Hematopoietic multipotent progenitor cell treated with erythropoietin and hydrocortisone succinate and interleukin-3 and kit ligand, for 6 days (in vitro differentiated cells): ENCODE results near the gene ERCC1.

ENCODE experiments used
- DNase-seq: peaks from one replicate; pipeline ENCODE4 v3.0.0-alpha.2; 2015

ERCC1 gene

DNA sequence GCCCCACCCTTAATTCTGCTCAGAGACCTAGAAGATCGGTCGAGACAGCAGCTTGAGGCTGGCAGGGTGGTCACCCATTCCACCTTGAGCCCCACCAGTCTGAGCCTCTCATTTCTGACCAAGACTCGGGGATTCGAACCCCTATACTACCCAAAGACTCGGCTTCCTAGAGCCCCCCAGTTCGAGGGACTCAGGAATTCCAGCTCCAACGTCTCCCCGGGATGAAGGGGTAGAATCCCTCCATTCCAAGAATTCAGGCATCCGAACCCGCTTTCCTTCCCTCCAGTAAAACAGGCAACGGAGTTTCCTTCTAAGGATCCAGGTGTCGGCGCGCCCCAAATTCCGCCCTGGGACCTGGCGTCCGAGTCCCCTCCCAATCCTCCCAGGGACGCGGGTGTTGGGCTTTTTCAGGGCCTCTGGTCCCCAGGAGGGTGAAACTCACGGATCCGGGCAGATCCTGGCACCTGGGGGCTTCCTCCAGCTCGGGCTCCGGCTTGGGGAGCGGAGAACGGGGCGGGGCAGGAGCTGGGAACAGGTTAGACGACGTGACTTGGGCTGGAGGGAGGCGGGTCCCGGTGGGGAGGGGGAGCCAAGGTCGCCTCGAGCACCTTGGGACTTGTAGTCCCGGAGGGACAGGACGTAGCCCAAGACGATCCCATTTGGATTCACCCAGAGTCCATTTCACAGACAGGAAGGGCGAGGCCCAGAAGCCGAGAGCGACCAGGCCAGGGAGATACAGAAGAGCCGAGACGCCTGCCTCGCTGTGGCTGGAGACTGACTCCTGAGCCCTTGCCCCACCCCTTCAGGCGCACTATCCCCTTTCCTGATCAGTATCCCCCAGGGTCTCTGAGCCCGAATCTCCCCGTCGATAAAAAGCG lies 18.9 kb downstream of the ERCC1 start, which contains the start of gene PPP1R13L:
TSS of gene PPP1R13L (minus strand) at position 513 of the 878 bp plus-strand sequence. CDS start 6,751 bp downstream, outside the sequence.
- peak; percentile 82 for DNase-seq

DNA sequence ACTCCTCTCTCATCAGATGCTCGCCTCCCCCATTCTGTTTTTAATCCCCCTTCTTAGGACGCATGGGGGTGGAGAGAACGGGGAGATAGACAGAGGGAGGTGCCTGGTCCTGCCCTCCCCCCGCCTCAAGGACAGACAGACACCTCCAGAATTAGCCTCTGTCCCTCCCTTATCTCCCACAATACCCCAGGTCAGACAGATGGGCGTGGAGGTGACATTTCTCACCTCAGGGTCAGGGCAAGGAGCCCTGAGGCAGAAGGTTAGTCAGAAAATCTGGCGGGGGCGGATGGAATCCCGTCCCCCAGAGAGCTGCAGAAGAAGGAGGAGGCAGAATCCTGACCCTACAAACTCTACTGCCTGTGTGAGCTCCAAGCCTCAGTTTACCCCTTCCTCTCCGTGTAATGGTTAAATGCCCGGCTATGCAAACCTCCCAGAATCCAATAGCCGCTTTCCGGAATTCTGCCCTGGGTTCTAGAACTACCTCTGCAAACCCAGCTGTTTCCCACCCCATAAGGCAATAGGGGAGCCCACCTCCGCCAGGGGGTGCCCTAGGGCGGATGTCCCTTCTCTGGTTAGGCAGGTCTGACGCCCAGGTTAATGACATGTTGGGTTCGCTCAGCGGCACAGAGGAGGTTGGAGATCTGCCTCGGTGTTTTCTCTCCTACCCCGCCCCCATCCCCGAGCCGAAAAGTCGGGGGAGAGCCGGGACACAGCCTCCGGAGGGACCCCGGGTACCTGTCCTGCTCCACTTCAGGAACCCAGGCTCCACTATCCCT lies 19.7 kb downstream of the ERCC1 start:
- DNase-seq = peak; percentile 83

DNA sequence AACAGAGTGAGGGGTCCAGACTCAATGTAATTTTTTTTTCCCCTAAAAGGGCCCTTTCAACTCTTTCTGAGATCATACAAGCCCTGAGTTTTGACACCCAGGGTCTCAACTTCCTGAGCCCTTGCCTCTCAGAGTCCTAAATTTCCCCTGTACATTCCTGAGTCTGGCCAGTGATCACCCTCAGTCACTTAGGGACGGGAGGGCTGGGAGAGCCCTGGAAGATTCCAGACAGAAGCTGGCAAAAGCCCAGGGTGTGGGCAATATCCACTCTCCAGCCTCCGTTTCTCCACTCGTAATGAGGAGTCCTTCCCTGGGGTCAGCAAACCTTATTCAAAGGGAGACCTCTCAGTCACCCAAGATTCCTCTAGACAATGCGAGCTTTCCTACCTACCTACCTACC lies 20.4 kb downstream of the ERCC1 start:
- no peak for DNase-seq

DNA sequence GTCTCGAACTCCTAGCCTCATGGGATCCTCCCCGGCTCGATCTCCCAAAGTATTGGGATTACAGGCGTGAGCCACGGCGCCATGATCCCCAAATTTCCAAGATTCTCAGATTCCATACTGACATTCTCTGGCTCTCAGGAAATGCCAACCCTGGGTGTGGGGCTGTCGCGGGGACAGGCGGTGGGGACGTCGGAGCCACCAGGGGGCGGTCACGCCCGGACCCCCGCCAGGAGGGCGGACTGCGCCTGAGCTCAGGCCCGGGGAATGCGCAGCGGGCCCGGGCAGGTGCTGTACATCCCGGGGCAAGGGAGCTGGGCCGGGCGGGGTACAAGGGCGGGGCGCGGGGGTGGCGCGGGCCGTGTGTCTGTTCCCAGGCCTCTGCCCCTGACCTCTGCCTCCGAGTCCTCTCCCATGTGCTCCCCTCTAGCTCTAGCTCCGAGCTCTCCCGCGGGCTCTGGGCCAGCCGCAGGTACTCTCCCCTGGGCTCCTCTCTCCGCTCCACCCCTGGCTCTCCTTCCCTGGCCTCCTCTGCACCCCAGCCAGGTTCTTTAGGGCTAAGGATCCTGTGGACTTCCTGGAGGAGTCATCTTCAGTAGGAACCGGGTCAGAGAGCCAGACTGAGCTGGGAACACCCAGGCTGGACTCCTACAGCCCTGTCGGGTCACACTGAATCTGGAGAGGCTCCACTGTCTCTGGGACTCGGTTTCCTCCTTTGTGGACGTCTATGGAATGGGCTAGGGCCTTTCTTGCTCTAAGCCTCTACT lies 21.2 kb downstream of the ERCC1 start:
- peak; percentile 57 for DNase-seq

DNA sequence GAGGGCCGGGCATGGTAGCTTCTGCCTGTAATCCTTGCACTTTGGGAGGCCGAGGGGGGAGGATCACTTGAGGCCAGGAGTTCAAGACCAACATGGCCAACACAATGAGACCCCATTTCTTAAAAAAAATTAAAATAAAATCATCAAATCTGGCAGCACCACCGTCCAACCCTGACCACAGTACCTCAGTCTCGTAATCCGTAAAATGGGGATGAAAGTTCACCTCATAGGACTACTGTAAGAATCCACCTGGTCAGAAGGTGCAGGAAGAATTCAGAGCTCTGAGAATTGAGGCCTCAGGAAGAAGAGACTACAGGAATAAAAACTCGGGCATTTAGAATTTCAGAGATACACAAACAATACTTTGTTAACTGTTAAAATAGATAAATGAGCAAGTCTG lies 21.9 kb downstream of the ERCC1 start:
- no peak for DNase-seq

DNA sequence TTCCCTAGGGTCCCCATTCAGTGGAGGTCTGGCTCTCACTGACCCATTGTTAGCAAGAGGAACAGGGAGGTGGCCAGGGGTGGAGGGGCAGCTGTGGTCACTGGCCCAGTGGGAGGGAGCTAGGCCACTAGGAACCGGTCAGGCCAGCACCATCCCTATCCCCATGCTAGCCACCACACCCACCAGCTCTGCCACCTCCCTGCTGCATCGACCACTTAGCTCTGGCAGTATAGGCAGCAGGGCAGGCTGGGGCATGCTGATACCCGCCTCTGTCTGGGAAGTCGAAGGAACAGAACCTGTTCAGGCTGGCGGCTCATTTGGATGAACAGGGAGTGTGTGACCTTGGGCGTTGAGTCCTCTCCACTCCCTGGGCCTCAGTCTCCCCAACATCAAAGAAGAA lies 23.5 kb downstream of the ERCC1 start:
- no peak for DNase-seq

DNA sequence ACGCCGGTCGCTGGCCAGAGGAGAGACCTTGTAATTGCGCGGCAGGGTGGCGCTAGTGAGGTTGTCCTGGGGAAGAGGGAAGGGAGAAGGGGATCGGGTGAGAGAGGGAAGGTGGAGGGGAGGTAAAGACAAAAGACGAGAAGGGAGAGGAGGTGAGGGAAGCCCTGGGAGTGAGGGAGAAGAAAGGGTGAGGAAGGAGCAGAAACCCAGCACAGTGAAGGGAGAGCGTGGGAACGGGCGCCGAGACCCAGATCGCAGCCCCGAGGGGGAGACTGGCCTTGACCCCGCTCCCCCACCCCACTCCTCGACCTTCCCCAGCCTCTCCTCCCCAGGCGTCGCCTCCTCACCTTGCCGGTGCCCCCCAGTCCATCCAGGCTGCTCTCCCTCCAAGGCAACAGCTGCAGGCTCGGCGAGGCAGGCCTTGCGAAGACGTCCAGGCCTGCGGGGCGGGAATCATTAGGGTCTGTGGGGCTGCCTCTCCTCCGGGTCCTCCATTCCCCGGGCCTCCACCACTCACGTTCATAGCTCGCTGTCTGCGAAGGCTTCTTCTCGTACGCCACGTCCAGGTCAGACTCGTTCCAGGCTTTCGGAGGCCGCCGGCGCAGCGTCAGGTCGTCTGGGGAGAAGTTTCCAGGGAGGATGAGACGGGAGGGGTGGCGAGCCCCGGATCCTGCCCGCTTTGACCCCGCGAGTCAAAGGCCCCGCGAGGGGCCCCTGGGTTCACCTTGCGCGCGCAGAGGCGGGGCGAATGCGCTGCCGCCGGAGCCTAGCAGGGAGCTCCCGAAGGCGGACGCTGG lies 27.7 kb downstream of the ERCC1 start:
- DNase-seq = no peak

DNA sequence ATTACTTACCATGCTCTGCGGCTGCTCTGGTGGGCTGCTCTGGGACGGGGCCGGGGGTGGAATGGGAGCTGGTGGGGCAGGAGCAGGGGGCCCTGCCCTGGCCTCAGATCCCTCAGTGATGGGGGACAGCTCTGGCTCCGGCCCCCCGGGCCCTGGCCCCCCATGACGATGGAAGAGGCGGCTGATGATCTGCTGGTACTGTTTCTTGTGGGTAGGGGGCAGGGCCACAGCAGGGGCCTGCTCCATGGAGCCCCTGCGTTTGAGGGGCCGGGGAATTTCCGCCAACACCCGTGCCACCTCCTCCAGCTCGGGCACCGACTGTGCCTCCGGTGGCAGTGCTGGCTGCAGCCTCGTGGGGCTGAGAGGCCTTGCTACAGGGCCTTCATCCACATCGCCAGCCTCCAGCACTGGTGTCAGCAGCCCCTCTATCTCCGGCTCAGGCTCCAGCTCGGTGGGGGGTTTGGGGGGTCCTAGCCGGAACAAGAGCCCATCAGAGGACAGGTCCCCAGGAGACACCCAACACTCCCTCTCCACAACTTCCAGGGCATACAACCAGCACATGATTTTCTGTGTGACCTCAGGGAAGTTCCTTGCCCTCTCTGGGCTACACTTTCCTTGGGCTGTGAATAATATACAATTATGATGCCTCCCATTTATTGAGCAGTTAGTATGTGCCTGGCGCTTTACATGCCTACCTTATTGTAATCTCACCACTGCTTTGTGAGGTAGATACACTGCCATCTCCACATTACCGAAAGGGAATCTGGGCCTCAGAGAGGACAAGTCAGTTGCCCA lies 31.6 kb downstream of the ERCC1 start:
- no peak for DNase-seq

DNA sequence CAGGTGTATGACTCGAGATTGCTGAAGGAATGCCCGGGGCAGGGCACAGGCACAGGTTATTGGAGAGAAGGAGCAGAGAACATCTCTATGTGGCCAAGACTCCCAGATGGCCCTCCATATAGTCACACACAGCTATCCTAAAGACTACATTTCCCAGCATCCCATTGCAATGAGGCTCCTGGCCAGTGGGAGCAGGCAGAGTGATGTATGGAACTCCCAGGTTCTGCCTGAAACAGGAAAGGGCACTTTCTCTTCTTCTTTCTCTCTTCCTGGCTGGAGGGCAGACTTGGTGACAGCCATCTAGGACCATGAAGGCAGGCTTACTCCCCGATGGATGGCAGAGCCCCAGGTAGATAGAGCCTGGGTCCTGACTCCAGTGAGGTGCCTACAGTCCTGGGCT lies 32.4 kb downstream of the ERCC1 start:
- peak; percentile 60 for DNase-seq

DNA sequence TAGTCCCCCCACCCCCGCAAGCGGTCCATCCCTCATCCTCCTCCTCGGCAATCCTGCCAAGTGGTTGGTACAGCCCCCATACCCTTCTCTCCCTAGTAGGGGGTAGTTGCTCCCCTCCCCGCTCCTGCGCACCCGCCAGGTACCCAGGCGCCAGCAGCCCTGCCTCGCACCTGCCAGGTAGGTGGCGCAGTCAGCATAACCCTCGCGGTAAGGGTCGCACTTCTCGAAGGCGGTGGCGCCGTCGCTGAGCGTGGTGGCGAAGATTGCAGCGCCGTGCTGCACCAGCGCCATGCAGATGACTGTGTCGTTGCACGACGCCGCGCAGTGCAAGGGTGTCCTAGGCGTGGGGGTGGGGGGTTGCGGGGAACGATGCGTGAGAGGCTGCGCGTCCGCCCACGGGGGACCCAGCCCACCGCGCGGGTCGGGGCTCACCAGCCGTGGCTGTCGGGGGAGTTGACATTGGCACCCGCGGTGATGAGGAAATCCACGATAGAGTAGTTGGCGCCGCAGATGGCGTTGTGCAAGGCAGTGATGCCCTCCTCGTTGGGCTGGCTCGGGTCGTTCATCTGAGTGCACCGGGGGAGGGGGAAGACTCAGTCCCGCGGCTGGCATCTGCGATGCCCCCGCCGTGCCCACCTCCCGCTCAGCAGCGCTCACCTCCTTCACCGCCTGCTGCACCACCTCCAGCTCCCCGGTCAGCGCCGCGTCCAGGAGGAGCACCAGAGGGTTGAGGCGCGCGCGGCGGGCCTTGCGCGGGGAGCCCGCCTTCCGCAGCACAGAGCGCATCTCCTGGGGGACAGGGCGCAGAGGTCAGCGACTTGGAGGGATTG lies 38.1 kb downstream of the ERCC1 start:
- DNase-seq = no peak

DNA sequence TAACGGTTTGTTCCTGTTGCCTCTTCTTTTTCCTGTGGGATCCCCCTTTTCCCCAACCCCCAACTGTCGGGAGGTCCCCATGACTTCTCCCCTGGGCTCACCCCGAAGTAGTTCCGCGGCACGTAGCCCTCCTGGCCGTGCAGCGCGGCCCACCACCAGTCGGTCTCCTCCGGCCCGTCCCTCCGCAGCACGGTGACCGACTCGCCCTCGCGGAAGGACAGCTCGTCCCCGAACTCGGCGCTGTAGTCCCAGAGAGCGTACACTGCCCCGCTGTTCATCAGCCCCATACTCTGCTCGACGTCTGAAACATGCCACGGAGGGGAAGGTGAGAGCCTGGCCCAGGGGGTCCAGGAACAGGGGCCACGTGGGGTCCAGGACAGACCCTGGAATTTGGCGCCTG lies 41.3 kb downstream of the ERCC1 start:
- no peak for DNase-seq

DNA sequence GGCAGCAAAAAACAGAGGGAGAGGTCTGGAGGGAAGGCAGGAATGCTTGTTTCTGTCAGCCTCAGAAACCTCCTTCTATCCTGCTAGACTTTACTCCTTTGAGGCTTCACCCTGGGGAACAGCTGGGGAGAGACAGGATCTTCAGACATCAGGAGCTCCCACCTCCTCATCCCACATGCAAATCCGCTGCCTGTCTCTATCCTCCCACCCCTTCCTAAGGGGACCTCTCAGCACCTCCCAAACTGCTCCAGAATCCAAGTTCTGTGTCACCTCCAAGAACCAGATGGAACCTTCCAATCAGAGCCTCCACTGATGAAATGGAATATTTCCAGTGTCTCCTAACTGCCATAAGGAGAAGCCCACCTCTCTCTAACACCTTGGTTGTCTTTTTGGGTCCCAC lies 43.6 kb downstream of the ERCC1 start:
- no peak for DNase-seq

DNA sequence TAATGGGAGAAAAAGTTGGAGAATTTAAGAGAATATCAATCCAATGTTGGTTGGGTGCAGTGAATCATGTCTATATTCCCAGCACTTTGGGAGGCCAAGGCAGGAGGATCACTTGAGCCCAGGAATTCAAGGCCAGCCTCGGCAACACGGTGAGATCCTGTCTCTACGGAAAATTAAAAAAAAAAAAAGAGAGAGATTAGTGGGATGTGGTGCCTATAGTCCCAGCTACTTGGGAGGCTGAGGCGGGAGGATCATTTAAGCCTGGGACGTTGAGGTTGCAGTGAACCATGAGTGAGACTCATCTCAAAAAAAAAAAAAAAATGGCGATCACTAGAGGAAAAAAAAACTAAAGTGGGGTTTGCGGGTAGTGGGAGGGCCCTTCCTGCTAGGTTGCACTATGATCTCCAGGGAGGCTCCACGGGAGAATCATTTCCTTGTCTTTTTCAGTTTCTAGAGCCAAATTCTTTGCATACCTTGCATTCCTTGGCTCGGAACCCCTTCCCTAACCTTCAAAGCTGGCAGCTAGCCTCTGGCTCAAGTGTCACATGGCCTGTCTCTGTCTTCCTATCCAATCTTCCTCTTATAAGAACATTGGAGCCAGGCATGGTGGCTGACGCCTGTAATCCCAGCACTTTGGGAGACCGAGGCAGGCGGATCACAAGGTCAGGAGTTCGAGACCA lies 47.5 kb downstream of the ERCC1 start:
- DNase-seq = no peak

DNA sequence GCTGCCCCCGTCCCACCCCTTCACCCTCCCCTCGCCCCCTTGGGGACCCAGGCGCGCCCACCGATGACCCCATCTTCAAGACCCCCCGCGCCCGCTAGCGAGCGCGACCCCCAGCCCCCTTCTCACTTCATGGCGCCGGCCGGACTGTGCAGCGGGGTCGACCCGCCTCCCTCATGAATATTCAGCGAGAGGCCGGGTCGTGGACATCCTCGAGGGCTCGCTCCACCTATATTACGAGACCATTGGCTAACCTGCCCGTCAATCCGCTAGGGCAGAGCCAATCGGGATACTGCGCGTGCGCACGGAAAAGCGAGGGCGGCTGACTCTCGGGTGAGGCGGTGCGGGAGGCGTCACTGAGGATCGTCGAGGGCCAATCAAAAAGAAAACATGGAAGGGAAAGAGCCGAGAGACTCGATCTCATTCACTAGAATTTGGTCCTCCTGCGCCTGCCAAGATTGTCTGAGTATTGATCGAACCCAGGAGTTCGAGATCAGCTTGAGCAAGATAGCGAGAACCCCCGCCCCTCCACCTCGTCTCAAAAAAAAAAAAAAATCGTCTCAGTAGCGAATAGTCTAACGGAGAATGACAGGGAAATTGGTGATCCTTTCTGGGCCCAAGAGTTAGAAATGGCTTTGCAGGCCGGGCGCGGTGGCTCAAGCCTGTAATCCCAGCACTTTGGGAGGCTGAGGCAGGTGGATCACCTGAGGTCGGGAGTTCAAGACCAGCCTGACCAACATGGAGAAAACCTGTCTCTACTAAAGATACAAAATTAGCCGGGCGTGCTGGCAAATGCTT lies 53.1 kb downstream of the ERCC1 start, which contains the start of gene ERCC2:
TSS of gene ERCC2 (minus strand) at position 164 of the 795 bp plus-strand sequence. CDS start at position 131, 33 bp downstream.
- peak; percentile 98 for DNase-seq

DNA sequence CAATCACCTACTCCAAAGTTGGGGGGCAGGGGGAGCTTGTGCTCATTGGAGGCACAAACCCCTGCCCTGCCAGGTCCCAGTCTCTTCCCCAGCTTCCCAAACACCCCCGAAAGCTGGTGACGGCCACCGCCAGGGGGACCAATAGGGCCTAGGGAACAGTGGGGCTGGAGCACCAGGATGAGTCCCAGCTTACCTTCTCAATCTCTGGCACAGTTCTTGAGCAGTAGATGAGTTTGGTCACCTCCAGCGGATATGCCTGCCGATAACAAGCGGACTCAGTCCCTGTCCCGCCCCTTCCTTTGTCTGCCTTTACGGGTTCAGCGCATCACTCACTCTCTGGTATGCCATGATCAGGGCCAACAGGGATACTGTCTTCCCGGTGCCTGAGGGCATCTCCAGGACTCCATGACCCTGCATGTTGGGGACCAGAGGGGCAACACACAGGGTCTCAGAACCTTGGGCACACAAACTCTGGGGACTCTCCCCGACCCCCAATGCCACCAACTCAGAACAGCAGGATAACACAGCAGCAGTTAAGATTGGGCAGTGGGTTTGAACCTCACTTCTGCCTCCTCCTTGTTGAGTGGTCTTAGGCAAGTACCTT lies 54.9 kb downstream of the ERCC1 start:
- no peak for DNase-seq

DNA sequence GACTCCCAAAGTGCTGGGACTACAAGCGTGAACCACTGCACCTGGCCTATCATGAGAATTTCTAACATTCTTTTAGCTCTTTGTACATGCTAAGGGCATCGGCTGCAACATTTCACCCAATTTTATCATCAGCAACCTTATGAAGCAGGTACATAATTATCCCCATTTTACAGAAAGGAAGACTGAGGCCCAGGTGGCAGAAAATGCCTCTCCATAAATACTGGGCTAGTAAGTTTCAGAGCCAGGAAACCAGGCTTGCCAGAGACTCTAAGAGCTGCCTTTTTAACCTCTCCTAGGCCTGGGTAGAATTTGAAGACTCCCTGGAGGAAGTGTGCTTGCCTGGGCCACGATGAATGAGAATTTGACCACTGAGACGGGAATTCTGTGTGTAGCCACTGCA lies 55.6 kb downstream of the ERCC1 start:
- DNase-seq = no peak

DNA sequence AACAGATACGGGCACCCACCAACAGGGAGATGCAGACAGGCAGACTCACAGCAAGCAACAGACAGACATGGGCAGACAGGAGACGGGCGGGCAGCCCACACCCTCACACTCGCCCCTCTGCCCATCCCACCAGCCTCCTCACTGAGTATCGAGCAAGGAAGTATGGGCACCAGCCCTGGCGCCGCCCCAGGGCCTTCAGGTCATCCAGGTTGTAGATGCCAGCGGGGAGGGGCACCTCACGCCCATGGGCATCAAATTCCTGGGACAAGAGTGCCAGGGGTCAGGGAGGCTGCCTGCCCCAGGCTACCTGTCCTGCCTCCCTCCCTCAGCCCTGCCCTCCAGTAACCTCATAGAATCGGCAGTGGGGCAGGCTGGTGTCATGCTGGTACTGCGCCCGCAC lies 59.0 kb downstream of the ERCC1 start:
- DNase-seq = no peak

DNA sequence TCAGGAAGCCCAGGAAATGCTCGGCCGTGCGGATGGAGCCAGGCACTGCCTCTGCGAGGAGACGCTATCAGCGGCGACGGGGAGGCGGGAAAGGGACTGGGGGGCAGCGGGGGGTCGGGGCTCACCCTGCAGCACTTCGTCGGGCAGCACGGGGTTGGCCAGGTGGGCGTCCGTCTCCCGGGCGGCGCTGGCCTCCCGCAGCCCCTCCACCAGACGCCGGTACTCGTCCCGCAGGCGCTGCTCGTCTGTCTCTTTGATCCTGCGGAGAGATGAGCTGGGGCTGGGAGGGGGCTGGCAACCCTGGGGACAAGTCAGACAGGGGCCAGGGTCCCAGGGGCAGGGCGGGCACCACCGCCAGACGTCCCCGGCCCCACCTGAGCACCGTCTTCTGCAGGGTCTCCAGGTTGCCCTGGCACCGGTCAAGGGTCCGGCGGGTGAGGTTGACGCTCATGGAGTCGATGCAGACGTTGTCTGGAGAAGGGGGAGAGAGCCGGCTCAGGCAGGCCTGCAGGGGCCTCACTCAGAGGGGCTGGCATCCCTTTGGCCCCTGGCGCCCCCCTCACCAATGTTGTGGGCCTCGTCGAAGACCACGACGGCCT lies 59.8 kb downstream of the ERCC1 start:
- DNase-seq = no peak
